ENCODE data around the gene DHX30. TPM values are rescaled to one million over a fixed set of nuclear protein-coding genes. Genes with fewer than 3 reads are reported as not detected.
"Not testable (repeated sequence)": the region's sequence is repeated elsewhere in the genome, so short reads cannot be mapped to it uniquely, and the experiment has no call there.

Gene DHX30
- polyA plus RNA-seq, 3 donors, result 58.1 to 60.6 (median 59.4) TPM

DNA sequence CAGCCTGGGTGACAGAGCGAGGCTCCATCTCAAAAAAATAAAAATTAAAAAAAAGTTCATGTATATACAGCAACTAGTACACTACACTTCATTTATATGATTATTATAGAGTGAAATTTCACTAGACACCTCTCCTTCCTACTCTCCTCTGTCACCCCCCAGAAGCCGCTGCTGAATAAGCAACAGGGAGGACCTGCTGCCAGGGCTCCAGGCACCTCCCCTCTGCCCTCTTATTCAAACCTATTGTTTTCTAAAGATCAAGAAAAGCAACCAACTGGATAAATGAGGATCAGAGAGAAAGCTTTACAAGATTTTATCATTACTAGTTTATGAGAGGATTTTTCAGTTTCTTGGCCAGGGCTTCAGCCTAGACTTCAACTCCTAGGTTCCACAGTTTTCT lies 71.5 kb downstream of the DHX30 start:
- no peak for DNase-seq (ENCODE audit: low read depth in 3 of 3, low spot score in 2 of 3)

- DNase-seq (ENCODE audit: low read depth in 3 of 3, low spot score in 2 of 3), result no peak
These were observed 72.0 kb downstream of the DHX30 start for GRCh38 chr3:47874913-47875312.

DNA sequence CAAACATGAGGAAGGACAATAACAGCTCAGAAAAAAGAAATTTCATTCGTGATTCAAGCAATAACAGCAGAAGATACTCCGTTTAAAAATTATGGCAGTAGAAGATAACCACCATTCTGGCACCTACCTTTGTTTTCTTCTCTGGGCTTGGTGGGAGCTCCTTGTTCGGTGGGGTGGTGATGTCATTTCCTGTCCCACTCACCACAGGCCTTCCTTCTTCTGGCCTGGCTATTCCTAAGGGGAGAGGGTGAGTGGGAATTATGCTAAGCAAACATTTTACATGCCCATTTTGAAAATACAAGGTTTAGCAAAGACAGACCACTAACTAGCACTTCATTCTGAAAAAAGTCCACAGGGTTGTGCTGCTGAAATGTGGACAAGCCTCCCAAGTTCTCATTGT lies 74.4 kb downstream of the DHX30 start:
- no peak for DNase-seq (ENCODE audit: low read depth in 3 of 3, low spot score in 2 of 3)

DNA sequence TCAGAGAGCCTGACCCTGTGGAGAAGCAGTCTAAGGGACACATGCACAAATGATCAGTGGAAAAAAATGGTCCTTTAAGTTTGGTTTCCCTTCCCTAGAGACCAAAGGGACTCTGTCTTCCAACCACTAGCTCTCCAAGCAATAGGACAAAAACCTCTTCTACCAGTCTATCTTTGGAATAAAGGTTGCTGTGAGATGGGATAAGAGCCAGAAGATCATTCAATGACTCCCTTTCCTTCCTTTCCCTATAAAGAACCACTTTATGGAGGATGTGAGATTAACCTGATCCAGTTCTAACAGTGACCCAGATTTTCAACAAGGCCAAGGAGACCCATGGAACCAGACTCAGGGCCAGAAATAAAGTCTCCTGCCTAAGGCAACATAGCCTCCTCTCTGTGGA lies 74.8 kb downstream of the DHX30 start:
- DNase-seq (ENCODE audit: low read depth in 3 of 3, low spot score in 2 of 3), result no peak

- DNase-seq (ENCODE audit: low read depth in 3 of 3, low spot score in 2 of 3), result no peak
These were observed 79.4 kb downstream of the DHX30 start for GRCh38 chr3:47882338-47882737.

- no peak for DNase-seq (ENCODE audit: low read depth in 3 of 3, low spot score in 2 of 3)
These were observed 81.7 kb downstream of the DHX30 start for GRCh38 chr3:47884603-47885002.

DNA sequence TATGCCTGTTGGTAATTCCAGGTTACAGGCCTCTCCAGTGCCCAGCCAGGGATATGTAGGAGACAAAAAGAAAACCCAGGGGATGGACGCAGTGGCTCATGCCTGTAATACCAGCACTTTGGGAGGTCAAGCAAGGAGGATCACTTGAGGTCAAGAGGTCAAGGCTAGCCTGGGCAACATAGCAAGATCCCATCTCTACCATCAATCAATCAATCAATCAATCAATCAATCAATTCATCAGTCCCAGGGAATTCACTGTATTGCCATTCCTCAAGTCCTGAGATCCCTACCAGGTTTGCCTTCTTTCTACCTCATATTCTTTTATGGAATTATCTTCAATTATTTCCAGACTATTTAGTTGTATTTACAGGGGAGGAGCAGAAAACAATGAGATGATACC lies 82.2 kb downstream of the DHX30 start:
- no peak for DNase-seq (ENCODE audit: low read depth in 3 of 3, low spot score in 2 of 3)

GRCh38 chr3:47887991-47888390 lies 85.1 kb downstream of the DHX30 start:
- not testable (repeated sequence) for DNase-seq (ENCODE audit: low read depth in 3 of 3, low spot score in 2 of 3)

DNA sequence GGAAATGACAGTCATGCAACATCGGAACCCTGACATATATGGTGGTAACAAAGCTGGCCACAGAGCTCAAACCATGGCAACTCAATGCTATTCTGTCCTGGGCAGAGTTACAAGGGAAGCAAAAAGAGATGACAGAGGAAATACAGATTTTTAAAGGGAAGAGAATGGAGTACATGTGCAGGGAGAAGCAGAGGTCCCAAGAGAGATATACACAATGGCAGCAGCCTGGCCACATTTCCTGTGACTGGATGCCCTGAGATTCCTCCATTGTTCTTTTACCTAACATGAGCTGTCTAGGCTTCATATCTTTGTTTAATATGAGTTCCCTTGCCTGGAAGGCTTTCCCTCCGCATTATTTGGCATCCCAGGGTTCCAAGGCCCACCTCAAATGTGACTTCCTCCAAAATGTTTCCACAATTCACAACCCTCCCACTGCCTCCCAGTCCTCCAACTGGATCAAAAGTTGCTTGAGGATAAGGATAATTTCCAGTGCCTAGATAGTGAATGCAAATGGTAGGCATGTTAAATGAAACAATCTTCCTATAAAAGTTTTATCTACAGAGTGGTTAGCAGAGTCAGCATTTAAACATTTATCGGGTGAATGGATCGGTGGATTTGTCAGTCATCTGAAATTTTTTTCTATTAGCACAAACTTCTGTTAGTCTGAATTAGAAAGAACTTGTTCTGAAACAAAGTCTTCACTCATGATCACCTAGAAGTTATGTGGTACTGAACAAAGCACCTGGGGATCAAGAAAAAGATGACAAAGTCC lies 86.2 kb downstream of the DHX30 start:
- no peak for DNase-seq (ENCODE audit: low read depth in 3 of 3, low spot score in 2 of 3)

GRCh38 chr3:47890126-47890827 lies 87.3 kb downstream of the DHX30 start:
- peak in 2 of 3 donors; percentile 16 to 19 for DNase-seq (ENCODE audit: low read depth in 3 of 3, low spot score in 2 of 3)

- DNase-seq (ENCODE audit: low read depth in 3 of 3, low spot score in 2 of 3), result peak; percentile 10 to 53 (median 53)
These were observed 88.1 kb downstream of the DHX30 start for GRCh38 chr3:47890828-47891612.

DNA sequence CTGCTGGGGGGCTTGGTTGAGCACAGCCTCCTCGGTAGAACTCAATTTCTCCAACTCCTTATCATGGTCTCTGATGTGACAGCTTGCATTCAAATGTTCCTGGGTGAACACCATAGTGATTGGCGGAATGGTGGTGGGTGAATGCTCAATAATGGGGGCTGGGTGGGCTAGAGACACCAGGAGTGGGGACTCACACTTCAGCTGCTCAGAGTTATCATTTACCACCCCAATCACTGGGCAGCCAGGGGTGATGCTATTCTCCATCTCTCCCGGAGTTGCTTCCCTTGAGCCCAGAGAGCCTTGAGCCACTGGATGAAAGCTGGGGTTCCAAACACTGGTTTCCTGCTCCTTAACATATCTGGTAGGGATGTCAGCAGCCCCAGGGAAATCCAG lies 88.7 kb downstream of the DHX30 start:
- DNase-seq (ENCODE audit: low read depth in 3 of 3, low spot score in 2 of 3), result no peak

GRCh38 chr3:47892286-47893040 lies 89.5 kb downstream of the DHX30 start:
- DNase-seq (ENCODE audit: low read depth in 3 of 3, low spot score in 2 of 3), result no peak

GRCh38 chr3:47895241-47895640 lies 92.3 kb downstream of the DHX30 start:
- DNase-seq (ENCODE audit: low read depth in 3 of 3, low spot score in 2 of 3), result no peak

GRCh38 chr3:47896736-47897135 lies 93.8 kb downstream of the DHX30 start:
- no peak for DNase-seq (ENCODE audit: low read depth in 3 of 3, low spot score in 2 of 3)

DNA sequence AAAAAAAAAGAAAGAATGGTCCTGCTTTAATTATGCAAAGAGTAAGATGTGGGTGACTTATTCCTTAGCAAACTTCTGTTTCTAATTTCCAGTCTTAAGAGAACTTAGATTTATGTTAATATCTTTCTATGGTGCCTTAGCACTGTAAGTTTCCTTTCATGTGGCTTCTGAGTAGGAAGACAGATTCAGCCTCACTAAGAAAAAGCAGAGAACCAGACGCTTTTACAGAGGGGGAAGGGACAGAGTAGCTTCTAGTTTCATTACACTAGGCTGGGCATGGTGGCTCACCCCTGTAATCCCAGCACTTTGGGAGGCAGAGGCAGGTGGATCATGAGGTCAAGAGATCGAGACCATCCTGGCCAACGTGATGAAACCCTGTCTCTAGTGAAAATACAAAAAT lies 95.0 kb downstream of the DHX30 start:
- no peak for DNase-seq (ENCODE audit: low read depth in 3 of 3, low spot score in 2 of 3)

DNA sequence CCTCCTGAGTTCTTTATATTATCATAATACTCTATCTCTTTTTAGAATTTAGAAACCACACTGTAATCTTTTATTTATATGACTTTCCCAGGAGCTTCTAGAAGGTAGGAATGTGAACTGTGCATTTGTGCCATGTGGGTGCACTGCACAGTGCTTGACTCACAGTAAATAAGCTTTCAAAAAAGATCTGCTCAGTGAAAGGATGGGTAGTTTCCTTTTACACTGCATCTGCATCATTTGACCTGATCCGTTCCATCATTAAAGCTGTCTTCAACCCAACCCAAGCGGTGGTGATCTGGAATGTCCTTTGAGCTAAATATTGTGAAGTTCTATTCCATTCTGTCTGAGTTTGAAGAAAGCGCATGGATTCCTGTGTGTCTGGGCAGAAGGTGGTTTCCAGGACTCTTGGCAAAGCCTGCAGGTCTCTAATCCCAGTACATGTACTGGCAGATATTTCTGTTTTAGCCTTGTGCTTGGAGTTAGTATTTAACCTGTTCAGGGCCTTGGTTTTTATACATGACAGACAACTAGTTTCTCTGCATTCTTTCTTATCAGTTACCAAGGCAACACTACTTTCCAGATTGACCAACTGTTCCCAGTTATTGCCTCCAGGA lies 96.7 kb downstream of the DHX30 start:
- no peak for DNase-seq (ENCODE audit: low read depth in 3 of 3, low spot score in 2 of 3)

Data from right renal cortex interstitium (tissue), 3 donors.